Pancreas (tissue), 10 donors: ENCODE measurements around the gene KRT71. TPM values are rescaled to one million over a fixed set of nuclear protein-coding genes. Genes with fewer than 3 reads are reported as not detected.

Experiments
- ATAC-seq, 4 donors: fragments of 200-7000 bp; cut with Tn5 transposase; one replicate each; pipeline versions ENCODE4 v1.8.0 to v1.9.1; 2020; ENCODE audit warnings: mild to moderate bottlenecking in 4 of 4, moderate library complexity in 4 of 4
- DNase-seq, 6 donors: peaks; one replicate each; pipeline ENCODE4 v3.0.0-alpha.2; 2020
- FAIRE-seq: peaks from 2 replicates; lab custom pipeline; 2012; peaks lifted over from hg19 to GRCh38; lab: Jason Lieb, UNC
- H3K27ac ChIP-seq, 4 donors: fragments of 200-600 bp; sonication (generic); 1 replicate in 3 of 4; 2 replicates in 1 of 4; pipeline versions ENCODE4 v1.5.0 to v1.8.0; 2020
- H3K27me3 ChIP-seq, 4 donors: fragments of 200-600 bp; one replicate each; pipeline ENCODE4 v1.8.0; 2021
- H3K36me3 ChIP-seq, 3 donors: fragments of 200-600 bp; sonication (generic) in 1 of 3; one replicate each; pipeline versions ENCODE4 v1.5.0 to v1.8.0; 2020 to 2021
- H3K4me1 ChIP-seq, 3 donors: fragments of 200-600 bp; one replicate each; pipeline ENCODE4 v1.8.0; 2021
- H3K4me3 ChIP-seq, 4 donors: fragments of 200-600 bp; sonication (generic) in 2 of 4; one replicate each; pipeline versions ENCODE4 v1.5.0 to v1.8.0; 2020 to 2021
- H3K9me3 ChIP-seq, 4 donors: fragments of 200-600 bp; one replicate each; pipeline ENCODE4 v1.8.0; 2021
- WGBS, 2 donors: extraction: QIAGEN DNeasy Blood & Tissue Kit; methylation state at CpG; one replicate each; pipeline ENCODE4 v1.1.7; 2013; 5-methylcytosine and 5-hydroxymethylcytosine counted together
- intact Hi-C, 3 donors: fragments of 100-400 bp; cut with DNase I; formaldehyde crosslinking; loops; one replicate each; pipeline versions ENCODE4 v1.11.1 to v1.14.2; 2022
- polyA plus RNA-seq, 2 donors: library from polyadenylated mRNA; stranded (reverse); fragments of 200-250 nt; gene quantifications; one replicate each; pipeline ENCODE4 v1.2.3, GENCODE V29; 2013
- total RNA-seq, 6 donors: library from RNA; stranded (reverse); fragmentation: NEBNext Ultra II Directional in 4 of 6; extraction: Animal tissue kit (Norgen Biotek cat#: 25700) in 4 of 6; gene quantifications; one replicate each; pipeline versions ENCODE4 v1.2.1 to v1.2.4, GENCODE V29; 2021 to 2023
- TF ChIP-seq, protein P1 (sequence below), 4 donors: fragments of 200-600 bp; sonication (generic) in 3 of 4; IDR thresholded peaks; one replicate each; pipeline versions ENCODE4 v1.5.0 to v1.8.0; 2021; ENCODE audit warnings: antibody characterized with exemption in 4 of 4
- donor health status: healthy with polysubstance abuse.
- donor health status: DM: no; HTN: no; CAD: no; lungs with moderate emphysema.
- donor health status: DM: no; HTN: no; CAD: no.
- donor health status: control.
- donor health status: control.
- donor health status: Bipolar disorder and iron deficiency.
- donor health status: DM: yes; HTN: yes; CAD: no.
- donor health status: DM: no; HTN: no; CAD: no.
- donor health status: DM: no; HTN: no; CAD: no.
- donor health status: DM: yes; HTN: yes; CAD: no.

KRT71 gene
- total and polyA plus RNA-seq, 8 donors, result not detected

DNA sequence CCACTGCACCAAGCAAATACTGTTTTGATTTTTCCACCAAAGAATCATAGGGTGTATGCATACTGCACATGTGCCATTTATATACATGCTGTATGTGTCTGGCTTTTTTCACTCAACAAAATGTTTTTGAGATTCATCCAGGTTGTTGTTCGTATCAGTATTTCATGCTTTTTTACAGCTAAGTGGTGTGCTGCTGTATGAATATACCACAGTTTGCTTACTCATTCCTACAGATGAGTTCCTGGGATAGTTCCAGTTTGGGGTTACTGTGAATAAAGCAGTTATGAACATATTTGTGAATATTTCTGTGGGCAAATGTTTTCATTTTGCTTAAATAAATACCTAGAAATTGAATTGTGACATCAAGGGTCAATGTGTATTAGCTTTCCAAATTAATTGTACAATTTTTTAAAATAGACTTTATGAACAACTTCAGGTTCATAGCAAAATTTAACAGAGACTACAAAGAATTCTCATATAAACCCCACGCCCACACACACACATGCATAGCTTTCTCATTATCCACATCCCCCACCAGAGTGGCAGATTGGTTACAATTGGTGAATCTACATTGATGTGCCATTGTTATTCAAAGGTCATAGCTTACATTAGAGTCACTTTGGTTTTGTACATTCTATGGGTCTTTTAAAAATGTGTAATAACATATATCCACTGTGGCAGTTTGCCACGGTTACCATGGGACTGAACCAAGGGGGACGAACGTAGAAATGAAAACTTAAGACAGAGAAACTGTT, 53.0 kb downstream of the KRT71 start:
- H3K36me3 ChIP-seq, result no peaks in the 10 kb centered on the region
- TF ChIP-seq, protein P1, sequence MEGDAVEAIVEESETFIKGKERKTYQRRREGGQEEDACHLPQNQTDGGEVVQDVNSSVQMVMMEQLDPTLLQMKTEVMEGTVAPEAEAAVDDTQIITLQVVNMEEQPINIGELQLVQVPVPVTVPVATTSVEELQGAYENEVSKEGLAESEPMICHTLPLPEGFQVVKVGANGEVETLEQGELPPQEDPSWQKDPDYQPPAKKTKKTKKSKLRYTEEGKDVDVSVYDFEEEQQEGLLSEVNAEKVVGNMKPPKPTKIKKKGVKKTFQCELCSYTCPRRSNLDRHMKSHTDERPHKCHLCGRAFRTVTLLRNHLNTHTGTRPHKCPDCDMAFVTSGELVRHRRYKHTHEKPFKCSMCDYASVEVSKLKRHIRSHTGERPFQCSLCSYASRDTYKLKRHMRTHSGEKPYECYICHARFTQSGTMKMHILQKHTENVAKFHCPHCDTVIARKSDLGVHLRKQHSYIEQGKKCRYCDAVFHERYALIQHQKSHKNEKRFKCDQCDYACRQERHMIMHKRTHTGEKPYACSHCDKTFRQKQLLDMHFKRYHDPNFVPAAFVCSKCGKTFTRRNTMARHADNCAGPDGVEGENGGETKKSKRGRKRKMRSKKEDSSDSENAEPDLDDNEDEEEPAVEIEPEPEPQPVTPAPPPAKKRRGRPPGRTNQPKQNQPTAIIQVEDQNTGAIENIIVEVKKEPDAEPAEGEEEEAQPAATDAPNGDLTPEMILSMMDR (IDR thresholded peaks at IDR 0.05), result no peak
- ATAC-seq (no peak), FAIRE-seq (no peak), DNase-seq (no peak)
- no peaks in the 10 kb centered on the region for H3K9me3 ChIP-seq
- WGBS, 2 donors, result 68 to 84% methylated on average over 5 of the region's 5 CpGs
- no peaks in the 10 kb centered on the region for H3K4me1 ChIP-seq
- H3K27ac ChIP-seq, result no peak overlapping the region
- intact Hi-C loops, result loop anchor here in 1 of 3 donors (10.0 kb wide), 1 partner anchor 105 kb away; no protein-coding TSS in a partner anchor
- H3K27me3 ChIP-seq, result no peaks in the 10 kb centered on the region
- H3K4me3 ChIP-seq, result no peak overlapping the region

DNA sequence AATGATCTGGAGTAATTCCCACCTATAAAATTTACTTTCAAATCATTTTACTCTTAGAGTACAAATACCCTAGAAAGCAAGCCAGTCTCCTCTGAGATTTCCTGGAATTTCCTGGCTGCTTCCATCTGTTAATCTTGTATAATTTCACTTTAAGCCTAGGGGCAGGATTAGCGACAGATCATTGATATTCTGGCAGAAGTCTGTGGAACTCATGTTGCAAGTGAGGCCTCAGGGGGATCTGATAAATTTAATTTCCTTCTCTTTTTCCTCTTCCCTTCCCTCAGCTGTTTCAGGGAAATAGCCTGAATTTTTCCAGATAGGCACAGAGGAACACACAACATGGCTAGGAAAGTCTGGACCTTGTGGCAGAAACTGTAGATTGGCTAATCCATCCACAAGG, 54.0 kb downstream of the KRT71 start:
- no peak for ATAC-seq
- H3K4me1 ChIP-seq, result no peaks in the 10 kb centered on the region
- H3K27ac ChIP-seq, result no peak overlapping the region
- intact Hi-C loops, result loop anchor here in 1 of 3 donors (10.0 kb wide), 1 partner anchor 104 kb away; no protein-coding TSS in a partner anchor
- FAIRE-seq, result no peak
- no peaks in the 10 kb centered on the region for H3K27me3 ChIP-seq
- H3K9me3 ChIP-seq, result no peaks in the 10 kb centered on the region
- TF ChIP-seq, protein P1 (IDR thresholded peaks at IDR 0.05), result no peak
- WGBS, 2 donors, result 80 to 85% methylated on average over 1 of the region's 1 CpG
- H3K4me3 ChIP-seq, result no peak overlapping the region
- no peak for DNase-seq
- H3K36me3 ChIP-seq, result no peaks in the 10 kb centered on the region

DNA sequence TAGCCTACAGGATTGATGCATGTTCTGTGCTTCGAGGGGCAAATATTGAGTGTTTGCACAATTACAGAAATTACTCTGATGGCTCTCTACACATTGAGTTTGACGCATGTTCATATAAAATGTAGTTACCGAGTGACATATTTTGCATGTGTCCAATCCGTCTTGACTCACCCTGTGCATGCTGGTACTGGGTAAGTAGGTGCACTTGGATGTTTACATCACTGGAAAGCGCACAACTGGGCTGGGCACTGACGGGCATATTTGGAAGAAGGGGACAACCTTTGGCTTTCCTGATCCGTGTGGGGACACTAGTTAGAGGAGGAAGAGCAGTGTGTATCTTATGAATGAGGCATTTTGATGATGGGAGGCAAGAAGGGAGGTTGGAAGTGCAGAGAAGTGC, 55.0 kb downstream of the KRT71 start:
- no peaks in the 10 kb centered on the region for H3K27me3 ChIP-seq
- 77 to 80% methylated on average over 7 of the region's 7 CpGs for WGBS, 2 donors
- H3K4me1 ChIP-seq, result no peaks in the 10 kb centered on the region
- H3K36me3 ChIP-seq, result no peaks in the 10 kb centered on the region
- no peaks in the 10 kb centered on the region for H3K9me3 ChIP-seq
- DNase-seq (no peak), ATAC-seq (no peak), FAIRE-seq (no peak)
- H3K4me3 ChIP-seq, result no peak overlapping the region
- intact Hi-C loops, result loop anchor here in 1 of 3 donors (10.0 kb wide), 1 partner anchor 103 kb away; no protein-coding TSS in a partner anchor
- no peak overlapping the region for H3K27ac ChIP-seq
- TF ChIP-seq, protein P1 (IDR thresholded peaks at IDR 0.05), result no peak

DNA sequence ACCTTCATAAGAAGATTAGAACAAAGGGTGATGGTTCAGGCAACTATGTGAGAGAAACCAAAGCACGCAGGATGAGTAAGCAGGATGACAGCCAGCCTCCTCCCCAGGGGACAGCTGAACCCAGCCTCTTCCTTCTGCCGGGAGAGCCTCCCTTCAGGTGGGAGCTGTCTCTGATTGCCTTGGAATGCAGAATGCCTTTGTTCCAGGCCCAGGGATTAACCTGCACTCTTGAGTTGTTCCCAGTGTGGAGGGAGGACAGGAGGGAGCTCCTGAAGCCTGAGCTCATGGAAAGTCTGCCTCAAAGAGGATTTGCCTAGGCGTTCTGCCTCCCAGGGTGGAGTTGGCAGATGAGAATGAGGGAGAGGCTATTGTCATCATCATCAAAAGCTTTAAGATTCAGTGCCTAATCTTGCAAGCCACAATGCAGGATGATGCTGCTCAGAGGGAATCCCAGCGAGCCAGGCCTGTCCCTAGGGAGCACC, 56.3 kb downstream of the KRT71 start:
- intact Hi-C loops, result loop anchor here in 1 of 3 donors (10.0 kb wide), 1 partner anchor 102 kb away; no protein-coding TSS in a partner anchor
- no peaks in the 10 kb centered on the region for H3K9me3 ChIP-seq
- ATAC-seq, result no peak
- TF ChIP-seq, protein P1 (IDR thresholded peaks at IDR 0.05), result no peak
- WGBS, 2 donors, result 82 to 87% methylated on average over 4 of the region's 4 CpGs
- no peak for DNase-seq
- no peak for FAIRE-seq
- no peaks in the 10 kb centered on the region for H3K27me3 ChIP-seq
- H3K4me3 ChIP-seq, result no peak overlapping the region
- no peaks in the 10 kb centered on the region for H3K4me1 ChIP-seq
- no peaks in the 10 kb centered on the region for H3K36me3 ChIP-seq
- no peak overlapping the region for H3K27ac ChIP-seq

GRCh38 chr12:52496054-52496453, 56.9 kb downstream of the KRT71 start:
- TF ChIP-seq, protein P1 (IDR thresholded peaks at IDR 0.05), result no peak
- ATAC-seq, result peak in 1 of 4 donors; percentile 47
- no peak for DNase-seq
- no peak overlapping the region for H3K27ac ChIP-seq
- no peaks in the 10 kb centered on the region for H3K27me3 ChIP-seq
- no peaks in the 10 kb centered on the region for H3K9me3 ChIP-seq
- no peak overlapping the region for H3K4me3 ChIP-seq
- intact Hi-C loops, result loop anchor here in 1 of 3 donors (10.0 kb wide), 1 partner anchor 101 kb away; no protein-coding TSS in a partner anchor
- no peak for FAIRE-seq
- no peaks in the 10 kb centered on the region for H3K36me3 ChIP-seq
- 44 to 61% methylated on average over 2 of the region's 2 CpGs for WGBS, 2 donors
- no peaks in the 10 kb centered on the region for H3K4me1 ChIP-seq
